Osteocyte (in vitro differentiated cells): ENCODE results near the gene CIROP. TPM values are rescaled to one million over a fixed set of nuclear protein-coding genes. Genes with fewer than 3 reads are reported as not detected.

Experiments used
- DNase-seq: peaks from one replicate; pipeline ENCODE4 v3.0.0; 2021; ENCODE audit warnings: mixed read lengths; ENCODE audit not compliant: unreplicated experiment; ENCODE audit errors: extremely low spot score
- H3K27ac Mint-ChIP-seq: one replicate; pipeline ENCODE4 v1.8.0; 2021; ENCODE audit warnings: mild to moderate bottlenecking, mixed read lengths; ENCODE audit not compliant: unreplicated experiment
- H3K27me3 Mint-ChIP-seq: one replicate; pipeline ENCODE4 v1.8.0; 2021; ENCODE audit warnings: mixed read lengths; ENCODE audit not compliant: unreplicated experiment
- H3K36me3 Mint-ChIP-seq: one replicate; pipeline ENCODE4 v1.8.0; 2021; ENCODE audit warnings: mixed read lengths; ENCODE audit not compliant: unreplicated experiment
- H3K4me1 Mint-ChIP-seq: one replicate; pipeline ENCODE4 v1.8.0; 2021; ENCODE audit warnings: mixed read lengths; ENCODE audit not compliant: unreplicated experiment
- H3K4me3 Mint-ChIP-seq: one replicate; pipeline ENCODE4 v1.8.0; 2021; ENCODE audit warnings: mild to moderate bottlenecking, moderate library complexity, mixed read lengths; ENCODE audit not compliant: unreplicated experiment
- H3K9me3 Mint-ChIP-seq: one replicate; pipeline ENCODE4 v1.8.0; 2021; ENCODE audit warnings: mixed read lengths; ENCODE audit not compliant: unreplicated experiment
- total RNA-seq: library from RNA; stranded (reverse); gene quantifications from 2 replicates; pipeline ENCODE4 v1.2.1, GENCODE V29; 2021
- TF ChIP-seq, protein P1 (sequence below): fragments of 200-600 bp; sonication (generic); IDR thresholded peaks from 2 replicates; pipeline ENCODE4 v1.5.0; 2021; ENCODE audit warnings: antibody characterized with exemption, mild to moderate bottlenecking, moderate library complexity

Gene CIROP
- total RNA-seq, 1 donor from 2014 or later = not detected

DNA sequence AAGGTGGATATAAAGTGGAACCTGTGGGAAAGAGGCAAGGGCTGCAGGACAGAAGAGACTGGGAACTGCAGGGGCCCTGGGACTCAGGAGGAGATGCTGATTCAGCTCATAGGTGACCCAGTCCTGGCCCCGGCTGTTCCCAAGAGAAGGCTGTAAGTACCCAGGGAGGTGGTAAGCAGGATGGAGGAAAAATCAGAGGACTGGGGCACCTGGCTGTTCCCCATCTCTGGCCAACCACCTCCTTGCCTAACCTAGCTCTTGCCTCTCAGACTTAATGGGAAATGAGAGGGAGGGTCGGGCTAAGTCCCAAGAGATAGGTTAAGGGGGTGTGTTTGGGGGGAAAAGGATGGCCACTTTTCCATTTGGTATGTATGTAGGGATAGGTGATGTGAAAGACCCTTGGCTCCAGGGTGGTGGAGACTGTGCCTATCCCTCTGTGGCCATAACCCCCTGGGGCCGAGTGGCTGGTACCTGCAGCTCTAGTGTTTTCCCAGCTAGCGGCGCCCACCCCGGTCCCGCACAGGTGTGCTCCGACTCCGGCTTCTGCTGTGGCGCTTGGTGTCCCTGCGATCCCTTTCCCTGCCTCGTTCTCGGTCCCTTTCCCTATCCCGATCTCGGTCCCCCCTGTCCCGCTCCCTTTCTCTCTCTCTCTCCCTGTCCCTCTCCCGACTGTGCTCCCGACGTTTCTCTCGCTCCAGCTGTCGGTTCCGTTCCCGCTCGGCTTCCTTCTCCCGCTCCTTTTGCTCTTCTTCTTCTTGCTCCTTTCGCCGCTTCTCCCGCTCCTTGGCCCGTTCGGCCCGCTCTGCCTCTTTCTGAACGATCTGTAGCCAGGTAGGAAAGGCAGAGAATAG lies 45.9 kb downstream of the CIROP start:
- peaks cover 27% of the 10 kb centered on the region for H3K36me3 Mint-ChIP-seq
- H3K27ac Mint-ChIP-seq = no peak overlapping the region
- TF ChIP-seq, protein P1, sequence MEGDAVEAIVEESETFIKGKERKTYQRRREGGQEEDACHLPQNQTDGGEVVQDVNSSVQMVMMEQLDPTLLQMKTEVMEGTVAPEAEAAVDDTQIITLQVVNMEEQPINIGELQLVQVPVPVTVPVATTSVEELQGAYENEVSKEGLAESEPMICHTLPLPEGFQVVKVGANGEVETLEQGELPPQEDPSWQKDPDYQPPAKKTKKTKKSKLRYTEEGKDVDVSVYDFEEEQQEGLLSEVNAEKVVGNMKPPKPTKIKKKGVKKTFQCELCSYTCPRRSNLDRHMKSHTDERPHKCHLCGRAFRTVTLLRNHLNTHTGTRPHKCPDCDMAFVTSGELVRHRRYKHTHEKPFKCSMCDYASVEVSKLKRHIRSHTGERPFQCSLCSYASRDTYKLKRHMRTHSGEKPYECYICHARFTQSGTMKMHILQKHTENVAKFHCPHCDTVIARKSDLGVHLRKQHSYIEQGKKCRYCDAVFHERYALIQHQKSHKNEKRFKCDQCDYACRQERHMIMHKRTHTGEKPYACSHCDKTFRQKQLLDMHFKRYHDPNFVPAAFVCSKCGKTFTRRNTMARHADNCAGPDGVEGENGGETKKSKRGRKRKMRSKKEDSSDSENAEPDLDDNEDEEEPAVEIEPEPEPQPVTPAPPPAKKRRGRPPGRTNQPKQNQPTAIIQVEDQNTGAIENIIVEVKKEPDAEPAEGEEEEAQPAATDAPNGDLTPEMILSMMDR = no peak
- H3K4me3 Mint-ChIP-seq = no peak overlapping the region
- H3K27me3 Mint-ChIP-seq = no peaks in the 10 kb centered on the region
- no peaks in the 10 kb centered on the region for H3K9me3 Mint-ChIP-seq
- no peak for DNase-seq
- H3K4me1 Mint-ChIP-seq = peaks cover 42% of the 10 kb centered on the region

DNA sequence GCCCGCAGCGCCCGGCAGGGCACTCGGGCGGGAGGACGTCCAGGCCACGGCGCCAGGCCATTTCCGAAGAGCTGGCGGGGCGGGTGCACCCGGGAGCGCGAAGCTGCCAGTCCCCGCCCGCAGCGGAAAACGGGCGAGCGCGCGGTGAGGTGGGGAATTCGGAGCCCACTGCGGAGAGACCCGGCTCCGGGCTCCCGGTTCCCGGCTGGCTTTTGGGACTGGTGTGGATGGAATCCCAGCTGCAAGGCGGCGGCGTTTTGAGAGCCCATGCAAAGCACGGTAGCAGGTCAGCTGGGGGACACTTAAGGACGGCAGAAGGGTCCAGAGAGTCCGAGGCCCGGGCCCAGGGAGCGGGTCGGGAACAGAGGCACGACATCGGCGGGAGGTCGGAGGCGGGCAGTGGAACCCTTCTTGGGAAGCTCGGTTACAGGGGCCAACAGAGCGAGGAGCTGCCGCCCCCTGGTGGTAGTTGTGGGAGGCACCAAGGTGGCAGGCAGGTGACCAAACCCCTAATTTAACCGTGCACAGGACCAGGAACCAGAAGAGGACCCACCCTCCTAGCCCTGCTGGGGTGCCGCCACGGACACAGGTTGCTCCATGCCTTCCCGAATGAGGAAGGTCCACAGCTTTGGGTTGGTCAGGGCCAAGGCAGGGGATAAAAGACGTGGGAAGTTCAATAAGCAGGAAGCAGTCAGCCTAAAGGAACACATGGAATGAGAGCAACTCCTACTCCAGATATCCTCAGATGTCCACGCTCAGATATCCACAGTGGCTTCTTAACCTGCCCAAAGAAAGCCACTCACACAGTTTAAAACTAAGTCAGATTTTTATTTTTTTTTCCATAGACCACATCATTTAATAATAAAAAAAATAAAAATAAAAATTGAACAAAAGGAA lies 46.8 kb downstream of the CIROP start:
- Mint-ChIP-seq H3K36me3 (peaks cover 19% of the 10 kb centered on the region), H3K4me1 (peaks cover 36% of the 10 kb centered on the region), H3K27ac (peak overlapping the region; percentile 77), H3K27me3 (no peaks in the 10 kb centered on the region), H3K4me3 (peak overlapping the region; percentile 81), H3K9me3 (no peaks in the 10 kb centered on the region)
- TF ChIP-seq, protein P1 = peak; percentile 95
- peak; percentile 95 for DNase-seq

DNA sequence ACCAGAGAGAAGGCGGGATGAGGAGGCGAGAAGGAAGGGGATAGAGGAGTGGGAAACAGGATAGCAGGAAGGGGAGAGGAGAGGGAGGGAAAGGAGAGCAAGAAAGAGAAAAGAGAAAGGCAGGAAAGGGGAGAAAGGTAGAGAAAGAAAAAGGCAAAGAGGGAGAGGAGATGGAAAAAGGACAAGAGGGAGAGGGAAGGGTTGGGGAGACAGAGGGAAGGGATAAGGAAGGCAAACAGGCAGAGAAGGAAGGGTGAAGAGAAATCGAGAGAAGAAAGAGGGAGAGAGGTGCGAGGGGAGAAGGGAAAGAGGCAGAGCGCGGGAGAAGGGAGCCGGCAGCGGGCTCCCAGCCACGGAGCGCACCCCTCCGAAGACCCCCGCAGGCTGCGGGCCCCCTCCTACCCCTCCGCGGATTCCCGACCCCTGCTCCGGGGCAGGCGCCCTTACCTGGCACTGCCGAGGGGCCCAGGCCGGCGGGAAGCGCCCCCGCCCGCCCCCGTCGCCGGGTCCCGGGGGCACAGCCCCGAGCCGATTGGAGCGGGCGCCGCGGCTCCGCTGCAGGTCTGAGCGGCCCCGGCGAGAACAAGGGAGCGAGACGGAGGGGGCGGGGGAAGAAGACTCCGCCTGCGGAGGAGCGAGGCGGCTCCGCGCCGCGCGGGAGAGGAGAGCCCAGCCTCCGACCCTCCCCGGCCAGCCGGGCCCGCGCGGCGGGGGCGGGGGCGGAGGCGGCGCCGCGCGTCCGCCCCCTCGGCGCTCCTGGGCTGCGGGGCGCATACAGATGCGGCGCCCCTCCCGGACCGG lies 47.6 kb downstream of the CIROP start, which contains the start of gene CDH24:
Gene CDH24 (minus strand): TSS at position 565 of the 801 bp plus-strand sequence. CDS start 1,787 bp downstream, outside the sequence.
- peaks cover 27% of the 10 kb centered on the region for H3K4me1 Mint-ChIP-seq
- no peaks in the 10 kb centered on the region for H3K27me3 Mint-ChIP-seq
- no peaks in the 10 kb centered on the region for H3K9me3 Mint-ChIP-seq
- H3K27ac Mint-ChIP-seq = peak within 1 kb of the TSS; percentile 77
- peak within 1 kb of the TSS; percentile 81 for H3K4me3 Mint-ChIP-seq
- H3K36me3 Mint-ChIP-seq = peaks cover 11% of the 10 kb centered on the region
- no peak for DNase-seq
- TF ChIP-seq, protein P1 = no peak

DNA sequence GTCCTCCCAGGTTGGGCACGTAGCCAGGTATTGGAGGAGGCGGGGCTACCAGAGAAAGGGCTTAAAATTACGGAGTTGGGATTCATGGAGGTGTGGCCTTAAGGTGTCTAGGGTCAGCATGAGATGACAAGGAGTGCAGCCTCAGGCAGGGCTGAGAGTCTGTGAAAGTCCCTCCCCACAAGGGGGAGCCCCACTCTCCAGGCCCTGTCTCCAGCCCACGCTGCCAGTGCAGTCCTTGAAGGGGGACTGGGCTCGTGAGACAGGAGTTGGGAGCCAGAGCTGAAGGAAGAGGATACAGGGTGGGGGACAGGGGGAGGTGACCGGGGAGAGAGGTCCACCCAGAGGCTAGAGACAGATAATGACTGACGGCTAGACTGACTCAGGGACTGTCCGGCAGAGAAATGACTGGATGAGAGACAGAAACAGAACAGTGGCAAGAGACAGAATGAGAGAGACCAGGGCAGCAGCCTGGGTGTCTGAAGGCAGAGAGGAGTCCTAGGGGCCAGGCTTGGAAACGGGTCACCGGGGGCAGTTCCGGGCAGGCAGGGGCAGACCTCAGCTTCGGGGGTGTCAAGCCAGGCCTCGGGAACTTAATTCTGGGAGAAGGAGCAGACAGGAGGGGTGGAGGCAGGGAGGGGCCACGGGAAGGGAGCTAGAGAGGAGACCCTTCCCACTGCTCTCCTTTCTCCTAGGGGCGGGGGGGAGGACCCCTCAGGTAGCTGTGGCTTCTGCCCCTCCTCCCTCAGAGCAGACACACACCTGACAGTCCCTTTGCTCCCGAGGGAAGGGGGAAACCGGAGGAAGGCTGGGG lies 48.4 kb downstream of the CIROP start:
- peaks cover 23% of the 10 kb centered on the region for H3K4me1 Mint-ChIP-seq
- H3K36me3 Mint-ChIP-seq = peaks cover 9% of the 10 kb centered on the region
- peak overlapping the region; percentile 71 for H3K27ac Mint-ChIP-seq
- DNase-seq = no peak
- no peaks in the 10 kb centered on the region for H3K27me3 Mint-ChIP-seq
- no peaks in the 10 kb centered on the region for H3K9me3 Mint-ChIP-seq
- peak overlapping the region; percentile 74 for H3K4me3 Mint-ChIP-seq
- TF ChIP-seq, protein P1 = peak; percentile 78
